ENCODE measurements around the gene ISX. TPM values are rescaled to one million over a fixed set of nuclear protein-coding genes. Genes with fewer than 3 reads are reported as not detected.
"Not testable (repeated sequence)": the region's sequence is repeated elsewhere in the genome, so short reads cannot be mapped to it uniquely, and the experiment has no call there.

The ISX gene
- total RNA-seq, 1 donor from 2014 or later: not detected

GRCh38 chr22:35045451-35045850 is 20.5 kb upstream of the ISX start:
- no peak for FAIRE-seq
- no peak for DNase-seq (ENCODE audit: low read depth)

GRCh38 chr22:35046744-35047462 is 19.1 kb upstream of the ISX start:
- Histone ChIP-seq H3K27me3 (ENCODE audit: control insufficient read depth, insufficient read depth, low read length) (no peaks in the 10 kb centered on the region), H3K36me3 (ENCODE audit: control insufficient read depth, insufficient read depth, low read length) (no peaks in the 10 kb centered on the region), H3K4me3 (ENCODE audit: low read depth, low read length) (no peak overlapping the region)
- FAIRE-seq (peak; percentile 43), DNase-seq (ENCODE audit: low read depth) (no peak)
- TF ChIP-seq, protein P1, sequence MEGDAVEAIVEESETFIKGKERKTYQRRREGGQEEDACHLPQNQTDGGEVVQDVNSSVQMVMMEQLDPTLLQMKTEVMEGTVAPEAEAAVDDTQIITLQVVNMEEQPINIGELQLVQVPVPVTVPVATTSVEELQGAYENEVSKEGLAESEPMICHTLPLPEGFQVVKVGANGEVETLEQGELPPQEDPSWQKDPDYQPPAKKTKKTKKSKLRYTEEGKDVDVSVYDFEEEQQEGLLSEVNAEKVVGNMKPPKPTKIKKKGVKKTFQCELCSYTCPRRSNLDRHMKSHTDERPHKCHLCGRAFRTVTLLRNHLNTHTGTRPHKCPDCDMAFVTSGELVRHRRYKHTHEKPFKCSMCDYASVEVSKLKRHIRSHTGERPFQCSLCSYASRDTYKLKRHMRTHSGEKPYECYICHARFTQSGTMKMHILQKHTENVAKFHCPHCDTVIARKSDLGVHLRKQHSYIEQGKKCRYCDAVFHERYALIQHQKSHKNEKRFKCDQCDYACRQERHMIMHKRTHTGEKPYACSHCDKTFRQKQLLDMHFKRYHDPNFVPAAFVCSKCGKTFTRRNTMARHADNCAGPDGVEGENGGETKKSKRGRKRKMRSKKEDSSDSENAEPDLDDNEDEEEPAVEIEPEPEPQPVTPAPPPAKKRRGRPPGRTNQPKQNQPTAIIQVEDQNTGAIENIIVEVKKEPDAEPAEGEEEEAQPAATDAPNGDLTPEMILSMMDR (IDR thresholded peaks at IDR 0.05; ENCODE audit: insufficient read depth, low read length, severe bottlenecking): no peak

More at GRCh38 chr22:35045451-35045850, 20.5 kb upstream of the ISX start:
- Histone ChIP-seq H3K27me3 (ENCODE audit: control insufficient read depth, insufficient read depth, low read length) (no peaks in the 10 kb centered on the region), H3K4me3 (ENCODE audit: low read depth, low read length) (no peak overlapping the region), H3K36me3 (ENCODE audit: control insufficient read depth, insufficient read depth, low read length) (no peaks in the 10 kb centered on the region)
- TF ChIP-seq, protein P1 (IDR thresholded peaks at IDR 0.05; ENCODE audit: insufficient read depth, low read length, severe bottlenecking): no peak

DNA sequence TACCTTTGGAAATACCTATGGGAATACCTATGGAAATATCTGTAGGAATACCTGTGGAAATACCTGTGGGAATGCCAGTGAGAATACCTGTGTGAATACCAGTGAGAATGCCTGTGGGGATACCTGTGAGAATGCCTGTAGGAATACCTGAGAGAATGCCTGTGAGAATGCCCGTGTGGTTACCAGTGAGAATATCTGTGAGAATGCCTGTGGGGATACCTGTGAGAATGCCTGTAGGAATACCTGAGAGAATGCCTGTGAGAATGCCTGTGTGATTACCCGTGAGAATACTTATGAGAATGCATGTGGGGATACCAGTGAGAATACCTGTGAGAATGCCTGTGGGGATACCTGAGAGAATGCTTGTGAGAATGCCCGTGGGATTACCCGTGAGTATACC is 15.9 kb upstream of the ISX start:
- not testable (repeated sequence) for H3K4me3 ChIP-seq (ENCODE audit: low read depth, low read length); H3K36me3 ChIP-seq (ENCODE audit: control insufficient read depth, insufficient read depth, low read length); H3K27me3 ChIP-seq (ENCODE audit: control insufficient read depth, insufficient read depth, low read length); FAIRE-seq; DNase-seq (ENCODE audit: low read depth)

DNA sequence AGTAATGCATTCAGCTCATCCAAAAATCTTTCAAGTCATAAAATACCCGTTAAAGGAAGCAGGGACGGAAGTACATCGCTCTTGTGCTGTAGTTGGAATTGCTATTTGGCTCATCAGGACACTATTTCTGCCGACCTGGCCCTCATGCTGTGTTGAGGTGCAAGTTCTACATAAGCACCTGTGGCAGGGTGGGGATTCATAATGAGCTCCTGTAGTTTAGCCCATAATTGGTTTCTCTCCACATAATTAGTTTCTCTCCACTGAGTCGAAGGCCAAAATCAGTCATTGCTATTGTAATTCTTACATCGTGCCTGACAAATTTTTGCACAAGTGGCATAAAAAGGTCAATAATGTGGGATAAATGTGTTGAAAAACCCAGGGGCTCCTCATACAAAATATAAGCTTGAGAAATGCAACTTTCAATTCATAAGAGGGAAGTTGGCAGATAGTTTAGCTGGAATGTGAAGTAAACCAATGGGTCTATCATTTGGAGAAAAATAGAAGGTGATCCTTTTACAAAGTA is 14.9 kb upstream of the ISX start:
- DNase-seq (ENCODE audit: low read depth) (no peak), FAIRE-seq (no peak)
- no peaks in the 10 kb centered on the region for H3K27me3 ChIP-seq (ENCODE audit: control insufficient read depth, insufficient read depth, low read length)
- TF ChIP-seq, protein P1 (IDR thresholded peaks at IDR 0.05; ENCODE audit: insufficient read depth, low read length, severe bottlenecking): no peak
- H3K36me3 ChIP-seq (ENCODE audit: control insufficient read depth, insufficient read depth, low read length): no peaks in the 10 kb centered on the region
- no peak overlapping the region for H3K4me3 ChIP-seq (ENCODE audit: low read depth, low read length)

DNA sequence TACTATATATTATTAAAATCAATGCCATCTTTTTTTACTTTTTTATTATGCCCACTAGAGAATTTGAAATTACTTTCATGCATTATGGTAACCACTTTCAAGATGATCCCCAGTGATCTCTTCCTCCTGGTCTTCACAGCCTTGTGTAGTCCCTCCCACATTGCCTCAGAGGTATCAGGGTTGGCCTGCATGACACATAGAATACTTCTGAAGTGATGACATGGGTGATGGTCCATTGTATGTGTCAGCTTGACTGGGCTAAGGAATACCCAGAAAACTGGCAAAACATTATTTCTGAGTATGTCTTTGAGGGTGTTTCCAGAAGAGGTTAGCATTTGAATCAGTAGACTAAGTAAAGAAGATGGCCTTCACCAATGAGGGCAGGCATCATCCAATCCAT is 14.2 kb upstream of the ISX start:
- no peaks in the 10 kb centered on the region for H3K27me3 ChIP-seq (ENCODE audit: control insufficient read depth, insufficient read depth, low read length)
- peak; percentile 26 for DNase-seq (ENCODE audit: low read depth)
- TF ChIP-seq, protein P1 (IDR thresholded peaks at IDR 0.05; ENCODE audit: insufficient read depth, low read length, severe bottlenecking): no peak
- FAIRE-seq: no peak
- no peak overlapping the region for H3K4me3 ChIP-seq (ENCODE audit: low read depth, low read length)
- no peaks in the 10 kb centered on the region for H3K36me3 ChIP-seq (ENCODE audit: control insufficient read depth, insufficient read depth, low read length)

- TF ChIP-seq, protein P1 (IDR thresholded peaks at IDR 0.05; ENCODE audit: insufficient read depth, low read length, severe bottlenecking): no peak
- Histone ChIP-seq H3K36me3 (ENCODE audit: control insufficient read depth, insufficient read depth, low read length) (no peaks in the 10 kb centered on the region), H3K4me3 (ENCODE audit: low read depth, low read length) (no peak overlapping the region), H3K27me3 (ENCODE audit: control insufficient read depth, insufficient read depth, low read length) (no peaks in the 10 kb centered on the region)
- no peak for FAIRE-seq
- no peak for DNase-seq (ENCODE audit: low read depth)
These were observed 12.7 kb upstream of the ISX start for GRCh38 chr22:35053060-35053835.
